ENCODE measurements around the gene PTPRN2.

DNA sequence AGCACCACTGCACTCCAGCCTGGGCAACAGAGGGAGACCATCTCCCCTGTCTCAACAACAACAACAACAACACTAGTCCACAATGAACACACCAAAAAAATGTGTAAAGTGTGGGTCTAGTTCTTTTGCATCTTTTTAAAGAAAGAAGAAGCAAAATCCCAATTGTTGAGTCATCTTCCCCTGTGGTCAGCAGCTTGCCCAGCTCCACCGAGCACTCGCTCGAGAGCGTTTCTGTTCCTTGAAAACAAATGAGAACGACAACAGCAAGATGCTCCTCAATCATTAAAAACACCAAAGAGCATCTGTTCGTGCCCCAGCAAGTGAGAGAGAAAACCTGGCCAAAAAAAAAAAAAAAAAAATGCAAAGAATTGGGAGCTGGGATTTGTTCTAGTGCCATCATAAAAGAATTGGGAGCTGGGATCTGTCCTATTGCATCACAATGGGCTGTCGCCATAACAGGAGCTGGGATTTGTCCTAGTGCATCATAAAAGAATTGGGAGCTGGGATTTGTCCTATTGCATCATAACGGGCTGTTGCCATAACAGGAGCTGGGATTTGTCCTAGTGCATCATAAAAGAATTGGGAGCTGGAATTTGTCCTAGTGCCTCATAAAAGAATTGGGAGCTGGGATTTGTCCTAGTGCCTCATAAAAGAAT lies 118.1 kb downstream of the PTPRN2 start:
- TF ChIP-seq, protein P1, sequence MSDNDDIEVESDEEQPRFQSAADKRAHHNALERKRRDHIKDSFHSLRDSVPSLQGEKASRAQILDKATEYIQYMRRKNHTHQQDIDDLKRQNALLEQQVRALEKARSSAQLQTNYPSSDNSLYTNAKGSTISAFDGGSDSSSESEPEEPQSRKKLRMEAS (IDR thresholded peaks at IDR 0.05; ENCODE audit: low read depth, low read length), result no peak
- no peak for TF ChIP-seq POLR2A (IDR thresholded peaks at IDR 0.05; ENCODE audit: extremely low read depth, insufficient read length)
- TF ChIP-seq, protein P2, sequence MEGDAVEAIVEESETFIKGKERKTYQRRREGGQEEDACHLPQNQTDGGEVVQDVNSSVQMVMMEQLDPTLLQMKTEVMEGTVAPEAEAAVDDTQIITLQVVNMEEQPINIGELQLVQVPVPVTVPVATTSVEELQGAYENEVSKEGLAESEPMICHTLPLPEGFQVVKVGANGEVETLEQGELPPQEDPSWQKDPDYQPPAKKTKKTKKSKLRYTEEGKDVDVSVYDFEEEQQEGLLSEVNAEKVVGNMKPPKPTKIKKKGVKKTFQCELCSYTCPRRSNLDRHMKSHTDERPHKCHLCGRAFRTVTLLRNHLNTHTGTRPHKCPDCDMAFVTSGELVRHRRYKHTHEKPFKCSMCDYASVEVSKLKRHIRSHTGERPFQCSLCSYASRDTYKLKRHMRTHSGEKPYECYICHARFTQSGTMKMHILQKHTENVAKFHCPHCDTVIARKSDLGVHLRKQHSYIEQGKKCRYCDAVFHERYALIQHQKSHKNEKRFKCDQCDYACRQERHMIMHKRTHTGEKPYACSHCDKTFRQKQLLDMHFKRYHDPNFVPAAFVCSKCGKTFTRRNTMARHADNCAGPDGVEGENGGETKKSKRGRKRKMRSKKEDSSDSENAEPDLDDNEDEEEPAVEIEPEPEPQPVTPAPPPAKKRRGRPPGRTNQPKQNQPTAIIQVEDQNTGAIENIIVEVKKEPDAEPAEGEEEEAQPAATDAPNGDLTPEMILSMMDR (IDR thresholded peaks at IDR 0.05; ENCODE audit: low read depth, low read length), result no peak
